GM23338 (cell line): Measurements from ENCODE around the gene PSMA8. TPM values are rescaled to one million over a fixed set of nuclear protein-coding genes. Genes with fewer than 3 reads are reported as not detected.
A peak's percentile ranks its signal among the peaks of the same experiment; 100 is the strongest.

Source experiments
- ATAC-seq: fragments of 200-7000 bp; cut with Tn5 transposase; 3 replicates; pipeline ENCODE4 v1.9.1; 2020
- DNase-seq: peaks from one replicate; pipeline ENCODE4 v3.0.0-alpha.2; 2015; ENCODE audit warnings: low spot score
- H2AFZ ChIP-seq: fragments of 200-600 bp; sonication (generic); 2 replicates; pipeline ENCODE4 v1.8.0; 2016; ENCODE audit warnings: antibody characterized with exemption, mild to moderate bottlenecking, moderate library complexity
- H3F3A ChIP-seq: fragments of 200-600 bp; sonication (generic); replicated peaks from 2 replicates; pipeline ENCODE4 v1.8.0; 2017; ENCODE audit warnings: antibody characterized with exemption, mixed run types, low read depth
- H3K27ac ChIP-seq: fragments of 200-600 bp; sonication (generic); 2 replicates; pipeline ENCODE4 v1.6.1; 2016; ENCODE audit warnings: low read depth
- H3K27me3 ChIP-seq: fragments of 200-600 bp; sonication (generic); 2 replicates; pipeline ENCODE4 v1.8.0; 2016; ENCODE audit warnings: mild to moderate bottlenecking, mixed run types, moderate library complexity; ENCODE audit not compliant: insufficient read depth
- H3K36me3 ChIP-seq: fragments of 200-600 bp; sonication (generic); 2 replicates; pipeline ENCODE4 v1.8.0; 2016; ENCODE audit warnings: mild to moderate bottlenecking; ENCODE audit not compliant: insufficient read depth
- H3K4me1 ChIP-seq: fragments of 200-600 bp; sonication (generic); 2 replicates; pipeline ENCODE4 v1.8.0; 2016; ENCODE audit warnings: mild to moderate bottlenecking, moderate library complexity; ENCODE audit not compliant: insufficient read depth
- H3K4me2 ChIP-seq: fragments of 200-600 bp; sonication (generic); 2 replicates; pipeline ENCODE4 v1.7.1; 2017; ENCODE audit warnings: mixed run types
- H3K4me3 ChIP-seq: fragments of 200-600 bp; sonication (generic); 2 replicates; pipeline ENCODE4 v1.6.1; 2016; ENCODE audit warnings: mixed run types
- H3K79me2 ChIP-seq: fragments of 200-600 bp; sonication (generic); replicated peaks from 2 replicates; pipeline ENCODE4 v1.8.0; 2017; ENCODE audit warnings: mild to moderate bottlenecking; ENCODE audit not compliant: insufficient read depth
- H3K9me2 ChIP-seq: fragments of 200-600 bp; sonication (generic); 2 replicates; pipeline ENCODE4 v1.8.0; 2017; ENCODE audit not compliant: insufficient read depth
- H4K20me1 ChIP-seq: fragments of 200-600 bp; sonication (generic); replicated peaks from 2 replicates; pipeline ENCODE4 v1.8.0; 2017; ENCODE audit warnings: mild to moderate bottlenecking; ENCODE audit not compliant: insufficient read depth
- H3K27ac Mint-ChIP-seq: 2 replicates; pipeline ENCODE4 v1.8.0; 2020; ENCODE audit warnings: inconsistent platforms, mild to moderate bottlenecking, moderate library complexity, mixed read lengths
- H3K27me3 Mint-ChIP-seq: 3 replicates; pipeline ENCODE4 v1.8.0; 2022; ENCODE audit warnings: low read depth, mild to moderate bottlenecking, moderate library complexity, mixed read lengths, inconsistent platforms; ENCODE audit not compliant: insufficient read depth, poor library complexity
- H3K36me3 Mint-ChIP-seq: 3 replicates; pipeline ENCODE4 v1.8.0; 2021; ENCODE audit warnings: low read depth, mild to moderate bottlenecking, inconsistent platforms, moderate library complexity, mixed read lengths
- H3K4me1 Mint-ChIP-seq: 3 replicates; pipeline ENCODE4 v1.8.0; 2020; ENCODE audit warnings: mild to moderate bottlenecking, inconsistent platforms, mixed read lengths
- H3K4me3 Mint-ChIP-seq: 3 replicates; pipeline ENCODE4 v1.8.0; 2021; ENCODE audit warnings: moderate library complexity, mild to moderate bottlenecking, inconsistent platforms, mixed read lengths
- H3K9me3 Mint-ChIP-seq: 3 replicates; pipeline ENCODE4 v1.8.0; 2020; ENCODE audit warnings: moderate library complexity, mild to moderate bottlenecking, inconsistent platforms, mixed read lengths
- CREB1 ChIP-seq: fragments of 250-450 bp; sonication (Bioruptor Pico); IDR thresholded peaks from 2 replicates; pipeline ENCODE4 v1.5.0; 2020; ENCODE audit warnings: low read depth, mild to moderate bottlenecking, moderate library complexity
- ETS1 ChIP-seq: IDR thresholded peaks from 2 replicates; pipeline ENCODE4 v1.6.1; 2016; ENCODE audit warnings: antibody characterized with exemption
- EZH2 ChIP-seq: fragments of 200-600 bp; sonication (generic); IDR thresholded peaks from one replicate; pipeline ENCODE4 v1.8.0; 2017; ENCODE audit warnings: antibody characterized with exemption, mild to moderate bottlenecking, low read depth; ENCODE audit not compliant: unreplicated experiment
- EZH2phosphoT487 ChIP-seq: fragments of 200-600 bp; sonication (generic); IDR thresholded peaks from one replicate; pipeline ENCODE4 v1.8.1; 2018; ENCODE audit warnings: antibody characterized with exemption; ENCODE audit not compliant: unreplicated experiment
- JUNB ChIP-seq: IDR thresholded peaks from one replicate; pipeline ENCODE4 v1.6.1; 2016; ENCODE audit warnings: antibody characterized with exemption; ENCODE audit not compliant: unreplicated experiment
- NANOG ChIP-seq: IDR thresholded peaks from 2 replicates; pipeline ENCODE4 v1.6.1; 2016; ENCODE audit warnings: antibody characterized with exemption, borderline replicate concordance
- POLR2AphosphoS5 ChIP-seq: IDR thresholded peaks from 2 replicates; pipeline ENCODE4 v1.6.1; 2016; ENCODE audit warnings: antibody characterized with exemption, low read depth
- REST ChIP-seq: IDR thresholded peaks from one replicate; pipeline ENCODE4 v1.6.1; 2018; ENCODE audit warnings: antibody characterized with exemption; ENCODE audit not compliant: unreplicated experiment
- STAT1 ChIP-seq: IDR thresholded peaks from one replicate; pipeline ENCODE4 v1.6.1; 2016; ENCODE audit warnings: antibody characterized with exemption; ENCODE audit not compliant: unreplicated experiment
- ZNF114 ChIP-seq: fragments of 250-450 bp; sonication (Bioruptor Pico); IDR thresholded peaks from 2 replicates; pipeline ENCODE4 v1.5.0; 2020; ENCODE audit warnings: mild to moderate bottlenecking, moderate library complexity
- ZNF331 ChIP-seq: fragments of 250-450 bp; sonication (Bioruptor Pico); IDR thresholded peaks from 2 replicates; pipeline ENCODE4 v1.5.0; 2020; ENCODE audit warnings: low read depth, mild to moderate bottlenecking, moderate library complexity
- ZNF462 ChIP-seq: fragments of 250-450 bp; sonication (Bioruptor Pico); IDR thresholded peaks from 2 replicates; pipeline ENCODE4 v1.5.0; 2020; ENCODE audit warnings: mild to moderate bottlenecking, moderate library complexity
- polyA plus RNA-seq: library from polyadenylated mRNA; unstranded; fragments of >200 nt; fragmentation: Nextera tagmentation; extraction: Ambion mirVana; gene quantifications from 2 replicates; pipeline ENCODE4 v1.2.1, GENCODE V29; 2016
- total RNA-seq: library from RNA; depleted of rRNA; stranded (reverse); fragments of >200 nt; shearing (Covaris generic); gene quantifications from 2 replicates; pipeline ENCODE4 v1.2.3, GENCODE V29; 2014
- TF ChIP-seq, protein P1 (sequence below), 2 experiments: fragments of 200-600 bp in 1 of 2; sonication (generic) in 1 of 2; conservative IDR thresholded peaks; 2 replicates each; pipeline versions ENCODE4 v1.5.1 to v1.6.1; 2016 to 2017; ENCODE audit warnings: antibody characterized with exemption in 2 of 2, low read depth in 2 of 2, mild to moderate bottlenecking in 2 of 2, moderate library complexity in 1 of 2

PSMA8 gene
- total and polyA plus RNA-seq, 2 experiments from 2014 or later: not detected

DNA sequence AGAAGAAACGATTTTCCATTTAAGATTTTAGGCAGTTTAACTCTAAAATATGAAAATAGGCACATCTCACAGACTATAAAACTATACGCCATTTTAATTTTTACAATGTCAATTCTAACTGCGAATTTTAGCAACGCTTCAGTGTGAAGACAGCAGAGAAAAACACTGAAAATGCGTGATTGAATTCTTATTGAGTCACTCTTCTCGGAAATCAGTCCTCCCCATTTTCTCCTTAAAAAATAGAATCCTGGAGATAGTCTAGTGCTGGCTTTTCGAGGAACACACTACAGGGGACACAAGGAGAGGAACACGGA, 92.2 kb downstream of the PSMA8 start:
- no peak for ATAC-seq
- H3K9me3 Mint-ChIP-seq: no peaks in the 10 kb centered on the region; the same call in 2 of the 3 replicates

More for the DNA sequence above, 92.2 kb downstream of the PSMA8 start:
- H3K36me3 ChIP-seq: no peaks in the 10 kb centered on the region
- H3K27ac Mint-ChIP-seq: peak overlapping the region; percentile 96
- peaks cover 21% of the 10 kb centered on the region for H4K20me1 ChIP-seq
- H3K4me1 Mint-ChIP-seq: peaks cover 45% of the 10 kb centered on the region
- H3K27me3 Mint-ChIP-seq: no peaks in the 10 kb centered on the region
- H2AFZ ChIP-seq: peak overlapping the region; percentile 39; the same call in 1 of the 2 replicates
- H3K4me3 ChIP-seq: peak overlapping the region; percentile 84
- no peak overlapping the region for H3K27ac ChIP-seq
- peaks cover 8% of the 10 kb centered on the region for H3K36me3 Mint-ChIP-seq
- peaks cover 16% of the 10 kb centered on the region for H3K4me1 ChIP-seq
- no peak for TF ChIP-seq ZNF114
- no peak for TF ChIP-seq ZNF462 (CRISPR knock-in tag)
- no peak for TF ChIP-seq EZH2phosphoT487
- TF ChIP-seq ETS1: no peak
- TF ChIP-seq JUNB: no peak
- no peak for TF ChIP-seq NANOG
- no peak for TF ChIP-seq REST
- no peak for TF ChIP-seq EZH2
- TF ChIP-seq STAT1: no peak
- TF ChIP-seq, protein P1, sequence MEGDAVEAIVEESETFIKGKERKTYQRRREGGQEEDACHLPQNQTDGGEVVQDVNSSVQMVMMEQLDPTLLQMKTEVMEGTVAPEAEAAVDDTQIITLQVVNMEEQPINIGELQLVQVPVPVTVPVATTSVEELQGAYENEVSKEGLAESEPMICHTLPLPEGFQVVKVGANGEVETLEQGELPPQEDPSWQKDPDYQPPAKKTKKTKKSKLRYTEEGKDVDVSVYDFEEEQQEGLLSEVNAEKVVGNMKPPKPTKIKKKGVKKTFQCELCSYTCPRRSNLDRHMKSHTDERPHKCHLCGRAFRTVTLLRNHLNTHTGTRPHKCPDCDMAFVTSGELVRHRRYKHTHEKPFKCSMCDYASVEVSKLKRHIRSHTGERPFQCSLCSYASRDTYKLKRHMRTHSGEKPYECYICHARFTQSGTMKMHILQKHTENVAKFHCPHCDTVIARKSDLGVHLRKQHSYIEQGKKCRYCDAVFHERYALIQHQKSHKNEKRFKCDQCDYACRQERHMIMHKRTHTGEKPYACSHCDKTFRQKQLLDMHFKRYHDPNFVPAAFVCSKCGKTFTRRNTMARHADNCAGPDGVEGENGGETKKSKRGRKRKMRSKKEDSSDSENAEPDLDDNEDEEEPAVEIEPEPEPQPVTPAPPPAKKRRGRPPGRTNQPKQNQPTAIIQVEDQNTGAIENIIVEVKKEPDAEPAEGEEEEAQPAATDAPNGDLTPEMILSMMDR (conservative IDR thresholded peaks at IDR 0.05; ENCODE audit: low read depth in 2 of 2): no peak
- no peak for TF ChIP-seq ZNF331 (CRISPR knock-in tag)
- TF ChIP-seq POLR2AphosphoS5: no peak
- TF ChIP-seq CREB1: no peak
- peak overlapping the region; percentile 93 for H3K4me3 Mint-ChIP-seq
- no peaks in the 10 kb centered on the region for H3K27me3 ChIP-seq
- H3F3A ChIP-seq: no peaks in the 10 kb centered on the region
- H3K79me2 ChIP-seq: peaks cover 38% of the 10 kb centered on the region
- H3K9me2 ChIP-seq: no peaks in the 10 kb centered on the region
- no peak for DNase-seq
- peak overlapping the region; percentile 98 for H3K4me2 ChIP-seq
